KOPT-K1 (cell line): Measurements from ENCODE around the gene SHISA9.

Experiments
- H3K27ac ChIP-seq: fragments of 200-600 bp; sonication (generic); 2 replicates; pipeline ENCODE4 v1.5.1; 2016; ENCODE audit warnings: antibody characterized with exemption, mild to moderate bottlenecking, low read depth, low read length; ENCODE audit not compliant: poor library complexity, severe bottlenecking
- H3K36me3 ChIP-seq: fragments of 200-600 bp; sonication (generic); 2 replicates; pipeline ENCODE4 v1.5.1; 2017; ENCODE audit warnings: antibody characterized with exemption, mild to moderate bottlenecking, low read length, moderate library complexity; ENCODE audit not compliant: insufficient read depth
- H3K9me3 ChIP-seq: fragments of 200-600 bp; sonication (generic); 2 replicates; pipeline ENCODE4 v1.5.1; 2017; ENCODE audit warnings: antibody characterized with exemption, low read length, mild to moderate bottlenecking; ENCODE audit not compliant: insufficient read depth, poor library complexity, severe bottlenecking

The SHISA9 gene

DNA sequence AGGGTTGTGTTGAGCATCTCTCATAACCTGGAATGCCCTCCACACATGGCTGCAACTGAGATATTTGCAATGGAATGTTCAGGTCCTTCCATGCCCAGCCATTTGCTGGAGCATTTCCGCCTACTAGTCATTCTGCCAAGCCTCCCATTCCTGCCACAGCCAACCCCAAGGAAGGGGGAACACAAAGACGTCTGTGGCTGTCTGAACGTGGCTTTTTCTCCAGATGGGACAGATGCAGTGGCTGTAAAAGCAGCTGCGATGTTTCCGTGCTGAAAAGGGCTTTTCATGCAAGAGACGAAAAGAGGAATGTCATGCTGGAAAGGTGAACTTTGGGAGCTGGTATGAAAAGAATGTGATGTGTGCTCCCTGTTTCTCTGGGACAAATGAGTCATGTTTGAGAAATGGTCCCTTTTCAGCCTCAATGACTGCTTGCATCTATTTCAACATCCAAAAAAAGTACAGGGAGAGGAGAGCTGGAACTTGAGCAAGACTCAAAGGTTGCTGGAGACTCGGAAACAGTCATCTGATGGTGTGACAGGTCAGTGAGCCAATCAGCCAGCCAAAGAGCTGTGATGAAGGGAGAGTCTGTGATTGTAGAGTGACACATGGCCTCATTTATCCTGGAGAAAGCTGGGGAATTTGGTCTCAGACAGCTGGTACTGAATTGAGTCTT lies 208.9 kb downstream of the SHISA9 start:
- H3K27ac ChIP-seq, result no peak overlapping the region
- no peaks in the 10 kb centered on the region for H3K36me3 ChIP-seq

DNA sequence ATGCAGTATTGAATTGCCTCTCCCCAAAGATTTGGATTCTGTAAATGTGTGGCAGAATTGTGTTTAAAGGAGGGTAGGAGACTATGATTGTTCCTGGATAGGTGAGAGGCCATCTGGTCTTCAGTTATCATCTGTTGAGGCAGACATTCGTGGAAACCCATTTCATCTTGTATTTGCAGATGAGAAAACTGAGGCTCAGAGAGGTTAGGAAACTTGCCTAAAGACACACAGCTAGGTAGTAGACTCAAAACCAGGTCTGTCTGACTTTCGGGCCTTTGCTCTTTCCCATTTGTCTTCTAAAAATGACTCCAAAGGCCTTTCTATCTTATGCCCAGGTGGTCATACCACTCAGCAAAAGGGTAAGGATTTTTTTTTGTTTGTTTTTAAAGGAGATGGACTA lies 210.3 kb downstream of the SHISA9 start:
- no peaks in the 10 kb centered on the region for H3K9me3 ChIP-seq
- H3K27ac ChIP-seq, result no peak overlapping the region
- no peaks in the 10 kb centered on the region for H3K36me3 ChIP-seq

More for the DNA sequence above, 208.9 kb downstream of the SHISA9 start:
- no peaks in the 10 kb centered on the region for H3K9me3 ChIP-seq

DNA sequence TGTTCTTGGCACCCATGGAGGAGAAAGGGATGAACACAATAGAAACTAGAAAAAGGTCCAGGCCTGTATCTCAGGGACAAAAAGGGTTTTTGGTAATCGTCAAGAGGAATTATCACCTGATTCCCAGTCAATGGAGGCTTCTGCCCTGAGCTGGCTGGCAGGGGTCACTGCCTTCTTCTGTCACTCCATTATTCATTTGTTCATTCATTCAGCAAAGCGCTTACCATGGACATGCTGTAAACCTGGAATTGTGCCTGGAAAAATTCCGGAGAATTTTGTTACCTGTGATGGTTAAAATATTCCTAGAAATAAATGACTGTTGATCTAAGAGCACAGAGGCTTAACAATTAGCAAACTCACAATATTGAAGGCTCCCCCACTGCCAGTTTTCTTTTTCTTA lies 212.3 kb downstream of the SHISA9 start:
- no peaks in the 10 kb centered on the region for H3K9me3 ChIP-seq
- H3K27ac ChIP-seq, result no peak overlapping the region
- H3K36me3 ChIP-seq, result no peaks in the 10 kb centered on the region

DNA sequence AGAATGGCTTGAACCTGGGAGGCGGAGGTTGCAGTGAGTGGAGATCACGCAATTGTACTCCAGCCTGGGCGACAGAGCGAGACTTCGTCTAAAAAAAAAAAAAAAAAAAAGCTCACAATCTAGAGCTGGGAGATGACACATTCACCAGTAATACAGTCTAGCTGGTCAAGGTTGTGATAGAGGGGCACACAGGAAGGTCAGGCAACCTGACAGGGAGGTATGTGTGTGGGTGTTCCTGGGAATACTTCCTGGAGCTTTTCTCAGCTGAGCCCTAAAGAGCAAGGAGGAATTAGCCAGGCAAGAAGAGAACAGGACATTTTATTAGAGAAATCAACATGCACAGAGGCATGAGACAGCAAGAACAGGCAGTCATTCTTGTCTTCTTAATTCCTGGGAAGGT lies 216.7 kb downstream of the SHISA9 start:
- Histone ChIP-seq H3K36me3 (no peaks in the 10 kb centered on the region), H3K9me3 (no peaks in the 10 kb centered on the region), H3K27ac (no peak overlapping the region)

DNA sequence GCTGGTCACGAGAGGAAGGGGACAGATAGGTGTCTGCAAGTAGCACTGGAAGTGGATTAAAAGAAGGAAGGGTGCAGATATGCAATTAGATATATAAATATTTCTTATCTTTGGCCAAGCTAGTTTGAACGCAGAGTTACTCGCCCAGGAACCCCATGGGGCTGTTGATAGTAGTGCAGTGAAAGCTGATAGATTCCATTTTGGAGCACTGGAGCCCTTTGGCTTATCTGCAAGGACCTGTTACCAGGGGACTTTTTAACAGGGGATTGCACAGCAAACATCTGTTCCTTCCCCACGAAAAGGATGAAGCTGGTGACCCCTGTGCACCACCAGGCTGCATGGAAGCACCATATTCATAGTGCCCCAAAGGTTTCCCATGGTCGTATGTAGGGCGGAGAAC lies 218.7 kb downstream of the SHISA9 start:
- Histone ChIP-seq H3K9me3 (no peaks in the 10 kb centered on the region), H3K27ac (no peak overlapping the region), H3K36me3 (no peaks in the 10 kb centered on the region)

DNA sequence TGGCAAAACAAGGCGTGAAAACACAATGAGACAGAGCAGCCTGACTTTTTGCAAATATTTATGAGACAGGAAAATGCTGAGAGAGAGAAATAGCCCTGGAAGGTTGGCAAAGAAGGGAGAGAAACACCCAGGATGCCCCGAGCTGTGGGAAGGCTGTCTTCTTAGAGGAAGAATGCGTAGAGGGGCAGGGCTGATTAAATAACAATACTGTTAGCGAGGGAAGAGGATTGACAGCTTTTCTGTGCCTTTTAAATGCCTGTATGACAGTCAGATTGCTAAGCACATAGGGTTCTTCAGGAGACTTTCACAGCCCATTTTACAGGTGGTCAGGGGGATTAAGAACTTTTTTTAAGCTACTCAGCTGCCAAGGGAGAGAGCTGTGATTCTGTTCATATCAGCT lies 219.2 kb downstream of the SHISA9 start:
- Histone ChIP-seq H3K36me3 (no peaks in the 10 kb centered on the region), H3K27ac (no peak overlapping the region), H3K9me3 (no peaks in the 10 kb centered on the region)

DNA sequence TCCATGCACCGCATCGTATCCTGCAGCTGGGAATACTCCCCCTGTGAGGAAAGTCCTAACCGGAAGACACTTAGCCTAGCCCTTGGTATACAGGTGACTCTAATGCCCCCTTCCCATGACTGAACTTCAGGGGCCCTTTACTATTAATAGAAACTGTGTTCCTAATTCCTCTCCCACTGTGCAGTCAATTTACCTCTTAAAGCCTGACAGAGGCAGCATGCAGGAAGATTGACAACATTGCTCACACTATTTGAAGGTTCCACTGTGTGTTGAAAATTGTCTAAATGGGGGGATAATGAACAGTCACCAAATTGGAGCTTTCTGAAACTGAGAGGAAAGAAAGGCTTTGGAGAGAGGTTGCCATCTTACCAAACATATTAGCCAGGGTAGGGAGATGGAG lies 222.6 kb downstream of the SHISA9 start:
- Histone ChIP-seq H3K9me3 (no peaks in the 10 kb centered on the region), H3K36me3 (no peaks in the 10 kb centered on the region), H3K27ac (no peak overlapping the region)

DNA sequence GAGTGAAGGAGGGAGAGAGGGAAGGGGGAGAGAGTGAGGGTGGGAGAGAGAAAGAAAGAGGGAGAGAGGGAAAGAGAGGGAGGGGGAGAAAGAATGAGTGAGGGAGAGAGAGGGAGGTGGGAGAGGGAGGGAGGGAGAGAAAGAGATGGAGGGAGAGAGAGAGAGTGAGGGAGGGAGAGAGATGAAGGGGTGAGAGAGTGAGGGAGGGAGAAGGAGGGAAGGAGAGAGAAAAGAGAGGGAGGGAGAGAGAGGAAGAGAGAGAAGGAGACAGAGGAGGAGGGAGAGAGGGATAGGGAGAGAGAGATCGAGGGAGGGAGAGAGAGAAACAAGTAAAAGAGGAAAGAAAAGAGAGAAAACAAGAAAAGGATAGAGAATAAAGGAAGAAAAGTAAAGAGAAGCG lies 225.7 kb downstream of the SHISA9 start:
- H3K36me3 ChIP-seq, result no peaks in the 10 kb centered on the region
- no peak overlapping the region for H3K27ac ChIP-seq
- no peaks in the 10 kb centered on the region for H3K9me3 ChIP-seq

DNA sequence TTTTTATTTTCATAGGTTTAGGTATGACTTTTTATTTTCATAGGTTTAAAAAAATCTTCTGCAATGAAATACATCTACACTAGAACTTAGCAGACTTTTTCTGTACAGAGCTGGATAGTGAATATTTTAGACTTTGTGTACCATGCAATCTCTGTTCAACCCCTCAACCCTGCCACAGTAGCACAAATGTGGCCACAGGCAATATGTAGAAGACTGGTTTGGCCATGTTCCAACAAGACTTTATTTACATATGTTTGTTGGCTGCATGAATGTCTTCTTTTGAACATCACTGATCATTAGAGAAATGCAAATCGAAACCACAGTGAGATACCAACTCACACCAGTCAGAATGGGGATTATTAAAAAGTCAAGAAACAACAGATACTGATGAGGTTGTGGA lies 229.2 kb downstream of the SHISA9 start:
- no peaks in the 10 kb centered on the region for H3K36me3 ChIP-seq
- no peaks in the 10 kb centered on the region for H3K9me3 ChIP-seq
- no peak overlapping the region for H3K27ac ChIP-seq

DNA sequence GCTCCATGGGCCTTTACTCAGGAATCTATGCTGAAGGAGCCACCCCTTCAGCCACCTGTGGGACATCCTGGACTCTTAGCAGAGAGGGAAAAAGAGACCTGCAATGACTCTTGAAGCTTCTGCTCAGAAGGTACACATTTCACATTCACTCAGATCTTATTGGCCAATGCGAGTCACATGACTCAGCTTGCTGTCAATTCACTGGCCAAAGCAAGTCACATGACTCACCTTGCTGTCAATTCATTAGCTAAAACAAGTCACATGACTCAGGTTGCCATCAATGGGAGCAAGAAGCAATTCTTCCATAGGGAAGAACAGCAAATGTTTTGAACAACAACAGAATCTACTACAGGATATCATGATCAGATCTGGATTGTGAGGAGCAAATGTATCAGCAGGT lies 233.4 kb downstream of the SHISA9 start:
- Histone ChIP-seq H3K27ac (no peak overlapping the region), H3K9me3 (no peaks in the 10 kb centered on the region), H3K36me3 (no peaks in the 10 kb centered on the region)

DNA sequence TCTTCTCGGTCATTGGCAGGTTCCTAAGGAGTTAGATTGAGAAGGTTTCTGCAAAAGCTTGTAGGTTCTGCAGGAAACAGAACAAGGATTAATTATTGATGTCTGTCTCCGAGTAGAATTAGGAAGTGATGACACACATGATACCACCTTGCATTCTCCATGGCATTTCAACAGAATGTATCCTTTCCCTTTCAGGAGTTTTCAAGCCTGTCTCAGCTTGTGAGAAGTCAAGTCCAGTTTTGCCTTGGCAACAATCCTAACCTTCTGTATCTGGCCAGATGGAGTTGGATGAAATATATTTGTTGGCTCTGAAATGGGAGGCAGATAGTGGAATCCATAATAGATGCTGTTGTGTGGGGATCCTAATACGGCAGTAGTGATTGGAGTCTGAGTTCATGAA lies 235.5 kb downstream of the SHISA9 start:
- H3K27ac ChIP-seq, result no peak overlapping the region
- H3K36me3 ChIP-seq, result no peaks in the 10 kb centered on the region
- no peaks in the 10 kb centered on the region for H3K9me3 ChIP-seq

DNA sequence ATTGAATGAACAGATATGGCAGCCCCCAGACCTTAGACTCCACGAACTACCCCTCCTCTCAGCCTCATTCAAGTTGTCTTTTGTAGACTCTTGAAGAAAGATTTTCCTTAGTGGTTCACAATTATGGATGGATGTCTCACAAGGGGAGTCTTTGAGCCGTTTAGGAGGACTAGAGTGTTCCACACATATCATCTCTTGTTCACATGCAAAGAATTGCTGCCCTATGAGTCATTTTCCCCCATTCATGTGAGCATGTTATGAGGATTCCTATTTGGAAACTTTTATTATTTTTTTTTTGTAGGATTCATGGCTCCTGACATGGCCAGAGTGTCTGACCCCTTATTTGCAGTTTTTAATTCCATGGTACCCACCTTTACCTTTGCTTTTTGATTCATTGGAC lies 237.1 kb downstream of the SHISA9 start:
- Histone ChIP-seq H3K9me3 (no peaks in the 10 kb centered on the region), H3K36me3 (no peaks in the 10 kb centered on the region), H3K27ac (no peak overlapping the region)

DNA sequence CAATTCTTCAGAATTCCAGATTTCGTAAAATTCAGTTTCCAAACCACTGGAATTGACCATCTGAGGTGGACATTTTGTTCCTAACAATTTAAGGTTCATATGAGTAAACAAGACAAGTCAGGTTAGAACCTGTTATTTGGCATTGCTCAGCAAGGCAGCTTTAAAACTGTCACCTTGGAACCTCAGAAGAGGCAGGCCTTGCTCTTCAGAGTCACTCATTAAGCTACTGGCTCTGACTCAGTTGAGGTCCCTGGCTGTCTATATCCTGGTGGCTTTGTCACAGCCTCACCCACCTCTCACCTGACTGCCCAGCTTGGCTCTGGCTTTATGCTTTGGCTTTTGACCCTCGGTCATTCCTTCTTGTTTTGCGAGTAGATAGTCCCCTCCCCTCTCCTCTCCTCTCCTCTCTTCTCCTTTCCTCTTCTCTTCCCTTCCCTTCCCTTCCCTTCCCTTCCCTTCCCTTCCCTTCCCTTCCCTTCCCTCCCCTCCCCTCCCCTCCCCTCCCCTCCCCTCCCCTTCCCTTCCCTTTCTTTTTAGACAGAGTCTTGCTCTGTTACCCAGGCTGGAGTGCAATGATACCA lies 238.4 kb downstream of the SHISA9 start:
- Histone ChIP-seq H3K27ac (no peak overlapping the region), H3K36me3 (no peaks in the 10 kb centered on the region), H3K9me3 (no peaks in the 10 kb centered on the region)

DNA sequence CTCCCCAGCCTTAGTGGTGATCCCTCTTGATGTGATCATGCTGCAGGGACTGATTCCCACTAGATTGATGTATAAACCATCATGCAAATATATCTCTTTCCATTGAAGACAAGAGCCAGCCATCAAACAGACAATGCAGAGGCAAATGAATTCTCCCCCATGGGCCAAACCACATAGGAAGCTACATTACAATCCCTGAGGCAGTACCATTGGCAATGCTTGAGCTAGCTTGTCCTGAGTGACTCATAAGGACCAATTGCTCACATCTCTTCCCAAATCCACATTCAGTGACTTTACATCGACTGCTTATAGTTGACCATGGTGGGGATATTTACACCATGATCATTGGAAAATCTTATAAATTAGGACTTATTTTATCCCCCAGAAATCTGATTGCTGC lies 242.2 kb downstream of the SHISA9 start:
- Histone ChIP-seq H3K36me3 (no peaks in the 10 kb centered on the region), H3K9me3 (no peaks in the 10 kb centered on the region), H3K27ac (no peak overlapping the region)

DNA sequence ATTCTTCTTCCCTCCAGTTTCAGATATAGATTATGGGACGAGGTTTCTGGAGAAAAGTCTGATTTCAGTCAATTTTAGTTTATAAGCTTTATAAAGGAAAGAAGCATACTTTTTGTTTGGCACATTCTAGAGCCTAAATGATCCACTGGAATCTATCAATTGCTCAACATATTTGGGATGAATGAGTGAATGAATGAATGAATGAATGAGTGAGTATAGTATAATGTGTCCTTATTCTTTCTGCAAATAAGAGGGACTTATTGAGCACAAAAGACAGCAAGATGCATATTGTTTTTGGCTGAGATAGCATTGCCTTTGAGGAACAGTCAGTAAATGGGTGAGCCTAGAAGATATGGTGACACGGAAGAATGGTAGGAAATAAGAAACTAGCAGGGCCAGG lies 245.4 kb downstream of the SHISA9 start:
- Histone ChIP-seq H3K9me3 (no peaks in the 10 kb centered on the region), H3K36me3 (no peaks in the 10 kb centered on the region)

DNA sequence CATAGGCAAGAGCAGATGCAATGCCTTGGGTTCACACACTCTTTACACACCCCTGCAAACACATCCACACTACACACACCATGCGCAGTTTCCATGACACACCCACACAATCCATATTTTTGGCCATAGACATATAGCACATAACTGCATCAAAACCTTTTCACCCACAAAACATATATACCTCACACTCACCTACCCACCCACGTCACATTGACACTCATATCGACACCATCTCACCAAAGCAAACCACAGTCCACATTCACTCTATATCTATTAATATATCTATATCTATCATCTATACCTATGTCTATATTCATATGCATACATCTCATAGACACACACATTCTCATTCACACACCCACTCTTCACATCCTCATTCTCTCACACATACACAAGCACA lies 246.9 kb downstream of the SHISA9 start:
- Histone ChIP-seq H3K27ac (no peak overlapping the region), H3K9me3 (no peaks in the 10 kb centered on the region), H3K36me3 (no peaks in the 10 kb centered on the region)

More for the DNA sequence above, 245.4 kb downstream of the SHISA9 start:
- no peak overlapping the region for H3K27ac ChIP-seq
